ENCODE measurements around the gene METTL25B.

GRCh38 chr1:156727492-156727891 is 777 bp upstream of the METTL25B start:
- no peak for TF ChIP-seq CTCF (IDR thresholded peaks at IDR 0.05)
- no peak for TF ChIP-seq EP300 (IDR thresholded peaks at IDR 0.05)
- no peak for TF ChIP-seq POLR2A (IDR thresholded peaks at IDR 0.05)
- TF ChIP-seq POLR2AphosphoS5 (IDR thresholded peaks at IDR 0.05), result no peak

All from sigmoid colon (tissue), 4 donors.